HepG2 (cell line): ENCODE data around the gene ANKRD11. TPM values are rescaled to one million over a fixed set of nuclear protein-coding genes. Genes with fewer than 3 reads are reported as not detected.
A peak's percentile ranks its signal among the peaks of the same experiment; 100 is the strongest.

Source experiments
- BCL6 ChIP-seq: IDR thresholded peaks from 2 replicates; pipeline ENCODE4 v1.6.1; 2016; ENCODE audit warnings: missing genetic modification reagents, missing compliant biosample characterization
- EP300 ChIP-seq, 3 experiments: sonication (generic) in 1 of 3; formaldehyde crosslinking in 1 of 3; IDR thresholded peaks; 2 replicates each; pipeline versions ENCODE4 v1.5.1 to v1.6.1; 2011 to 2020; ENCODE audit warnings: low read depth in 2 of 3, low read length in 2 of 3, borderline replicate concordance in 1 of 3, improper control_type of control experiment in 1 of 3, mild to moderate bottlenecking in 1 of 3, missing genetic modification reagents in 1 of 3, moderate library complexity in 1 of 3
- GTF2F1 ChIP-seq: fragments of 150-350 bp; IDR thresholded peaks from 2 replicates; pipeline ENCODE4 v1.6.1; 2014; ENCODE audit warnings: low read length
- HDAC2 ChIP-seq: sonication (generic); formaldehyde crosslinking; IDR thresholded peaks from 2 replicates; pipeline ENCODE4 v1.4.0; 2020; ENCODE audit warnings: missing genetic modification reagents
- HOXA9 ChIP-seq: sonication (generic); formaldehyde crosslinking; IDR thresholded peaks from 2 replicates; pipeline ENCODE4 v1.8.1; 2022; ENCODE audit warnings: missing genetic modification reagents, mild to moderate bottlenecking, moderate library complexity, borderline replicate concordance
- ISL2 ChIP-seq: sonication (generic); formaldehyde crosslinking; IDR thresholded peaks from 2 replicates; pipeline ENCODE4 v1.5.0; 2020; ENCODE audit warnings: missing genetic modification reagents
- KDM2A ChIP-seq: sonication (generic); formaldehyde crosslinking; IDR thresholded peaks from 2 replicates; pipeline ENCODE4 v1.4.0; 2020; ENCODE audit warnings: low read depth, missing genetic modification reagents, borderline replicate concordance
- MTA3 ChIP-seq: sonication (generic); formaldehyde crosslinking; IDR thresholded peaks from 2 replicates; pipeline ENCODE4 v1.4.0; 2020; ENCODE audit warnings: missing genetic modification reagents
- NCOA1 ChIP-seq: sonication (generic); formaldehyde crosslinking; IDR thresholded peaks from 2 replicates; pipeline ENCODE4 v1.9.0; 2021; ENCODE audit warnings: missing genetic modification reagents
- SNAPC5 ChIP-seq: sonication (generic); formaldehyde crosslinking; IDR thresholded peaks from 2 replicates; pipeline ENCODE4 v1.8.1; 2023; ENCODE audit warnings: mild to moderate bottlenecking, missing genetic modification reagents, borderline replicate concordance
- ZFP41 ChIP-seq: sonication (generic); formaldehyde crosslinking; IDR thresholded peaks from 2 replicates; pipeline ENCODE4 v1.4.0; 2020; ENCODE audit warnings: mild to moderate bottlenecking, missing genetic modification reagents, borderline replicate concordance
- ZMAT5 ChIP-seq: sonication (generic); formaldehyde crosslinking; IDR thresholded peaks from 2 replicates; pipeline ENCODE4 v1.5.0; 2020; ENCODE audit warnings: mild to moderate bottlenecking, low read depth, missing genetic modification reagents, borderline replicate concordance
- ZNF180 ChIP-seq: sonication (generic); formaldehyde crosslinking; IDR thresholded peaks from 2 replicates; pipeline ENCODE4 v1.4.0; 2020; ENCODE audit warnings: low read depth, missing genetic modification reagents, borderline replicate concordance
- ZNF253 ChIP-seq: sonication (generic); formaldehyde crosslinking; IDR thresholded peaks from 2 replicates; pipeline ENCODE4 v1.8.0; 2022; ENCODE audit warnings: mild to moderate bottlenecking, missing genetic modification reagents, borderline replicate concordance
- ZNF282 ChIP-seq: fragments of 450-650 bp; IDR thresholded peaks from 2 replicates; pipeline ENCODE4 v1.6.1; 2018; ENCODE audit not compliant: partially characterized antibody
- ZNF609 ChIP-seq: sonication (generic); formaldehyde crosslinking; IDR thresholded peaks from 2 replicates; pipeline ENCODE4 v1.4.0; 2020; ENCODE audit warnings: mild to moderate bottlenecking, missing genetic modification reagents, borderline replicate concordance
- polyA plus RNA-seq, 8 experiments: library from polyadenylated mRNA; depleted of rRNA in 3 of 8; stranded (reverse) in 7 of 8; unstranded in 1 of 8; fragments of >200 nt; fragmentation: Illumina TruSeq in 4 of 8; extraction: Trizol in 4 of 8; gene quantifications; 2 replicates each; pipeline versions ENCODE4 v1.2.1 to v1.2.3, GENCODE V29; 2011 to 2016; ENCODE audit warnings: low read depth in 4 of 8, missing spikeins in 1 of 8, mixed read lengths in 1 of 8; ENCODE audit not compliant: insufficient read depth in 1 of 8
- total RNA-seq, 5 experiments: library from RNA; depleted of rRNA; stranded (reverse); fragments of >200 nt; fragmentation: Illumina TruSeq; extraction: Trizol; gene quantifications; 2 replicates each; pipeline ENCODE4 v1.2.3, GENCODE V29; 2016; ENCODE audit warnings: low read depth in 1 of 5
- TF ChIP-seq, protein P1 (sequence below), 2 experiments: sonication (generic) in 1 of 2; formaldehyde crosslinking in 1 of 2; IDR thresholded peaks; 2 replicates each; pipeline versions ENCODE4 v1.5.1 to v1.6.1; 2011 to 2020; ENCODE audit warnings: borderline replicate concordance in 1 of 2, low read depth in 1 of 2, low read length in 1 of 2, mild to moderate bottlenecking in 1 of 2, missing genetic modification reagents in 1 of 2, moderate library complexity in 1 of 2
- TF ChIP-seq, protein P2 (sequence below): sonication (generic); formaldehyde crosslinking; IDR thresholded peaks from 2 replicates; pipeline ENCODE4 v1.4.0; 2020; ENCODE audit warnings: missing genetic modification reagents, low read depth, mild to moderate bottlenecking, borderline replicate concordance

ANKRD11 gene
- total and polyA plus RNA-seq, 2 of the 13 experiments (the other 11 are each of a cell fraction or from before 2014, with no cell fraction given), result 21.4 to 38.4 TPM

- no peak for TF ChIP-seq ZNF609
- peak; percentile 89 for TF ChIP-seq KDM2A
- peak; percentile 60 for TF ChIP-seq BCL6
- TF ChIP-seq ZMAT5 (CRISPR knock-in tag), result no peak
- peak; percentile 81; the same call in 1 of the 2 replicates for TF ChIP-seq ISL2 (CRISPR knock-in tag)
- TF ChIP-seq ZNF253 (CRISPR knock-in tag), result no peak; the same call in 1 of the 2 replicates
- TF ChIP-seq EP300 (IDR thresholded peaks at IDR 0.05; ENCODE audit: low read depth in 2 of 2, low read length in 2 of 2), result 0 out of 4 replicates have a peak, but pooled peaks of 1 of the 2 experiments have one; percentile 18
- no peak for TF ChIP-seq EP300 (CRISPR knock-in tag; IDR thresholded peaks at IDR 0.05; ENCODE audit: borderline replicate concordance)
- TF ChIP-seq NCOA1 (CRISPR knock-in tag), result peak; percentile 64
- peak; percentile 91 for TF ChIP-seq HOXA9 (CRISPR knock-in tag)
- TF ChIP-seq ZNF180 (CRISPR knock-in tag), result peak; percentile 82
- TF ChIP-seq, protein P1, sequence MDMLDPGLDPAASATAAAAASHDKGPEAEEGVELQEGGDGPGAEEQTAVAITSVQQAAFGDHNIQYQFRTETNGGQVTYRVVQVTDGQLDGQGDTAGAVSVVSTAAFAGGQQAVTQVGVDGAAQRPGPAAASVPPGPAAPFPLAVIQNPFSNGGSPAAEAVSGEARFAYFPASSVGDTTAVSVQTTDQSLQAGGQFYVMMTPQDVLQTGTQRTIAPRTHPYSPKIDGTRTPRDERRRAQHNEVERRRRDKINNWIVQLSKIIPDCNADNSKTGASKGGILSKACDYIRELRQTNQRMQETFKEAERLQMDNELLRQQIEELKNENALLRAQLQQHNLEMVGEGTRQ (IDR thresholded peaks at IDR 0.05; ENCODE audit: low read depth, low read length), result no peak
- TF ChIP-seq, protein P1 (CRISPR knock-in tag; IDR thresholded peaks at IDR 0.05; ENCODE audit: borderline replicate concordance), result no peak
- peak; percentile 10 for TF ChIP-seq ZFP41 (CRISPR knock-in tag)
- no peak for TF ChIP-seq SNAPC5 (CRISPR knock-in tag)
- peak; percentile 43 for TF ChIP-seq HDAC2 (CRISPR knock-in tag)
- TF ChIP-seq MTA3 (CRISPR knock-in tag), result no peak
- no peak for TF ChIP-seq GTF2F1
- TF ChIP-seq, protein P2, sequence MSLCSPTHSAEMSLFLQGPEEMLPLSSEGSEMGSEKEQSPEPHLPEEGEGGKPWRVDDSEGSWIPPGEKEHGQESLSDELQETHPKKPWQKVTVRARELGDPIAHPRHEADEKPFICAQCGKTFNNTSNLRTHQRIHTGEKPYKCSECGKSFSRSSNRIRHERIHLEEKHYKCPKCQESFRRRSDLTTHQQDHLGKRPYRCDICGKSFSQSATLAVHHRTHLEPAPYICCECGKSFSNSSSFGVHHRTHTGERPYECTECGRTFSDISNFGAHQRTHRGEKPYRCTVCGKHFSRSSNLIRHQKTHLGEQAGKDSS (CRISPR knock-in tag), result no peak; the same call in 1 of the 2 replicates
- TF ChIP-seq ZNF282, result no peak
Measured at GRCh38 chr16:89507834-89508590, 17.7 kb upstream of the ANKRD11 start, which contains the start of gene SPG7 (continued).
